Body of pancreas (tissue), 4 donors: Measurements from ENCODE around the gene NGEF.

Experiments used
- CTCF ChIP-seq, 7 experiments: fragments of 450-650 bp in 4 of 7; fragments of 200-600 bp in 3 of 7; sonication (generic) in 3 of 7; IDR thresholded peaks; one replicate each; pipeline ENCODE4 v1.5.1; 2016 to 2019; ENCODE audit warnings: antibody characterized with exemption in 7 of 7
- POLR2A ChIP-seq, 3 donors: fragments of 450-650 bp; IDR thresholded peaks; one replicate each; pipeline ENCODE4 v1.6.1; 2016; ENCODE audit warnings: antibody characterized with exemption in 3 of 3, mild to moderate bottlenecking in 2 of 3

GRCh38 chr2:233017947-233018346 lies 4.9 kb upstream of the NGEF start:
- TF ChIP-seq POLR2A (IDR thresholded peaks at IDR 0.05) (no peak), CTCF (IDR thresholded peaks at IDR 0.05) (no peak)
